HUES64 (cell line): ENCODE results near the gene OR8B8.
"Not testable (repeated sequence)": the region's sequence is repeated elsewhere in the genome, so short reads cannot be mapped to it uniquely, and the experiment has no call there.

Experiments used
- H3K27ac ChIP-seq: 2 replicates; pipeline ENCODE4 v1.7.0; 2013; ENCODE audit warnings: low read depth, low read length, inconsistent platforms
- H3K27me3 ChIP-seq: 2 replicates; pipeline ENCODE4 v1.6.1; 2013; ENCODE audit warnings: mild to moderate bottlenecking, low read length; ENCODE audit not compliant: insufficient read depth
- H3K36me3 ChIP-seq: 2 replicates; pipeline ENCODE4 v1.6.1; 2013; ENCODE audit warnings: mild to moderate bottlenecking, low read length; ENCODE audit not compliant: insufficient read depth
- H3K4me1 ChIP-seq: 2 replicates; pipeline ENCODE4 v1.6.1; 2013; ENCODE audit warnings: mild to moderate bottlenecking, low read length, moderate library complexity; ENCODE audit not compliant: insufficient read depth
- H3K4me3 ChIP-seq: 2 replicates; pipeline ENCODE4 v1.5.1; 2013; ENCODE audit warnings: mild to moderate bottlenecking, low read length, moderate library complexity
- H3K9ac ChIP-seq: 2 replicates; pipeline ENCODE4 v1.6.1; 2013; ENCODE audit warnings: mild to moderate bottlenecking, low read depth, low read length
- H3K9me3 ChIP-seq: 2 replicates; pipeline ENCODE4 v1.6.1; 2013; ENCODE audit warnings: low read depth, low read length; ENCODE audit not compliant: insufficient read depth
- WGBS: fragments of 150-250, 120-280 bp; methylation state at CpG from one replicate; pipeline ENCODE4 v1.1.7; 2013; ENCODE audit warnings: missing lambda C conversion rate; 5-methylcytosine and 5-hydroxymethylcytosine counted together

The OR8B8 gene

DNA sequence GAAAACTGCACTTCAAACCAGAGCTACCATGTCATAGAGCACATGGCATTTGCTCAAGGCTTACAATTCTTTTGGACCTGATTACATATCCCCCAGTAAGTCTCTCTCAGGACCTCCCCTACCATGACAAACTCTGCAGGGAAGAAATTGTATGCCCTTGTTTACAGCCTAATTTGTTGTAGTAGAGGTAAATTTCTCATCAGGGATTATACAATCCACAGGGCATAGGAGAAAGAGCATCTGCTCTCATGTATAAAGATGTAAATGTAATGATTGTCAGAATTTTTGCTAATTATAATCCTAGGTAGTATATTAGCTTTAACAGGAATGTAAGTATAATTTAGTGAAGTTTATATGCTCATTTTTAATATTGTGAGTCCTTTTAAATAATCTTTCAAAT lies 46.6 kb downstream of the OR8B8 start, which contains the start of gene OR8B3:
Gene OR8B3, minus strand, starts transcription at position 101 of the 400 bp plus-strand sequence. CDS start 1,673 bp downstream, outside the sequence.
- H3K9ac ChIP-seq = no peak within 1 kb of the TSS
- no peaks in the 10 kb centered on the region for H3K27me3 ChIP-seq
- no peak within 1 kb of the TSS for H3K27ac ChIP-seq
- no peak within 1 kb of the TSS for H3K4me3 ChIP-seq
- H3K36me3 ChIP-seq = no peaks in the 10 kb centered on the region
- H3K9me3 ChIP-seq = 0 out of 2 replicates have a peak, but pooled peaks cover under 1% of the 10 kb centered on the region
- H3K4me1 ChIP-seq = no peaks in the 10 kb centered on the region

GRCh38 chr11:124396847-124397246 lies 48.6 kb downstream of the OR8B8 start:
- 92% methylated on average over 2 of the region's 4 CpGs for WGBS
- H3K4me1 ChIP-seq, H3K27ac ChIP-seq, H3K9ac ChIP-seq, H3K4me3 ChIP-seq, H3K9me3 ChIP-seq, H3K27me3 ChIP-seq, H3K36me3 ChIP-seq: not testable (repeated sequence)

- Histone ChIP-seq H3K9ac (no peak overlapping the region), H3K27me3 (no peaks in the 10 kb centered on the region), H3K4me1 (no peaks in the 10 kb centered on the region), H3K9me3 (no peaks in the 10 kb centered on the region), H3K4me3 (no peak overlapping the region), H3K27ac (no peak overlapping the region), H3K36me3 (no peaks in the 10 kb centered on the region)
- 94% methylated on average over 3 of the region's 3 CpGs for WGBS
Measured at GRCh38 chr11:124394408-124394807, 51.1 kb downstream of the OR8B8 start.
